Measurements from ENCODE around the gene CLCNKA.
"Not testable (repeated sequence)": the region's sequence is repeated elsewhere in the genome, so short reads cannot be mapped to it uniquely, and the experiment has no call there.

The CLCNKA gene

DNA sequence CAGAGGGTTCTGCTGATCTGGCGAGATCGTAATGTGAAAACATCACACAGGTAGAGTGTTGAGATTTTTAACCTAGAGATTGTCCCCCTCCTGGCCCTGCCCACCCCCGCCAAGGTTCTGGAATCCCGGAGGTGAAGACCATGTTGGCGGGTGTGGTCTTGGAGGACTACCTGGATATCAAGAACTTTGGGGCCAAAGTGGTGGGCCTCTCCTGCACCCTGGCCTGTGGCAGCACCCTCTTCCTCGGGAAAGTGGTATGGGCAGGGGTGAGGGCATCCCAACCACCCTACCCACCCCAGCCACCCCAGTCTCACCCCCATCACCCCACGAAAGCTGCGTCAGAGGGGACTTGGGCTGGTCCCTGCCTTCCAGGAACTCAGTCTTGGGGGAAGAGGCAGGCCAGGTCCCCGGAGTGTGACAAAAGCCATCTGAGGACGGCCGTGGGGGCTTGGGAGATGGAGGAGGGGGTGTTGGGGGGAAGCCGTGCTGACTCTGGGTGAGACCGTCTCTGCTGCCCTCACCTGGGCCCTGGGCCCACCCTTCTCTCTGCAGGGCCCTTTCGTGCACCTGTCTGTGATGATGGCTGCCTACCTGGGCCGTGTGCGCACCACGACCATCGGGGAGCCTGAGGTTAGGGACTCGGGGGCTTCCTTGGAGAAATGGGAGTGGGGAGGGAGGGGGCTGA, 26.1 kb downstream of the CLCNKA start:
- DNase-seq (ENCODE audit: low read depth): no peak
- TF ChIP-seq, protein P1, sequence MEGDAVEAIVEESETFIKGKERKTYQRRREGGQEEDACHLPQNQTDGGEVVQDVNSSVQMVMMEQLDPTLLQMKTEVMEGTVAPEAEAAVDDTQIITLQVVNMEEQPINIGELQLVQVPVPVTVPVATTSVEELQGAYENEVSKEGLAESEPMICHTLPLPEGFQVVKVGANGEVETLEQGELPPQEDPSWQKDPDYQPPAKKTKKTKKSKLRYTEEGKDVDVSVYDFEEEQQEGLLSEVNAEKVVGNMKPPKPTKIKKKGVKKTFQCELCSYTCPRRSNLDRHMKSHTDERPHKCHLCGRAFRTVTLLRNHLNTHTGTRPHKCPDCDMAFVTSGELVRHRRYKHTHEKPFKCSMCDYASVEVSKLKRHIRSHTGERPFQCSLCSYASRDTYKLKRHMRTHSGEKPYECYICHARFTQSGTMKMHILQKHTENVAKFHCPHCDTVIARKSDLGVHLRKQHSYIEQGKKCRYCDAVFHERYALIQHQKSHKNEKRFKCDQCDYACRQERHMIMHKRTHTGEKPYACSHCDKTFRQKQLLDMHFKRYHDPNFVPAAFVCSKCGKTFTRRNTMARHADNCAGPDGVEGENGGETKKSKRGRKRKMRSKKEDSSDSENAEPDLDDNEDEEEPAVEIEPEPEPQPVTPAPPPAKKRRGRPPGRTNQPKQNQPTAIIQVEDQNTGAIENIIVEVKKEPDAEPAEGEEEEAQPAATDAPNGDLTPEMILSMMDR (IDR thresholded peaks at IDR 0.05; ENCODE audit: low read depth, low read length, missing control alignments): no peak
- no peak overlapping the region for H3K4me3 ChIP-seq (ENCODE audit: low read depth, low read length)

DNA sequence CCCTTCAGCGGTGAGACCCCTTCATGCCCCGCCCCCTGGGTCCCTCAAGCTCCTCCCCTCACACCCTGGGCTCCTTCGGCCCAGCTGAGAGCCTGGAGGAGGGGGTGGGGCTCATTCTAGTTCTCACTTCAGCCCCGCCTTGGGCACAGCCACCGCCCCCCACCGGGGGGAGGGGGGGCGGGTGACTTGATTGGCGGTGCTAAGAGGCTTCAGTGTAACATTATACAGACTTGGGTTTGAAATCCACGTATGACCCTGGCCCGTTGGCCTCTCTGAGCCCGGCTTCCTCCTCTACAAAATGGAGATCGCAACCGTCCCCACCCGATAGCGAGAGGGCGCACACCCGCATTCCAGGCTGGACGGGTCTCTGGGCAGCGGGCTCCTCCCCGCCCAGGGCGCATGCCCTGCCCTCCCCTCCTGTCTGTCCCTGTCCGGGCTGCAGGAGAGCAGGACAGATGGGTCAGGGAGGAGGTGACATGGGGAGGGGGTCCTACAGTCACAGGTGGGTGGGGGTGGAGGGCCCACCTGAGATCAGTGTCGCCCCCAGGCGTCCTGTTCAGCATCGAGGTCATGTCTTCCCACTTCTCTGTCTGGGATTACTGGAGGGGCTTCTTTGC, 26.8 kb downstream of the CLCNKA start:
- no peak overlapping the region for H3K4me3 ChIP-seq (ENCODE audit: low read depth, low read length)
- no peak for DNase-seq (ENCODE audit: low read depth)
- TF ChIP-seq, protein P1 (IDR thresholded peaks at IDR 0.05; ENCODE audit: low read depth, low read length, missing control alignments): no peak

DNA sequence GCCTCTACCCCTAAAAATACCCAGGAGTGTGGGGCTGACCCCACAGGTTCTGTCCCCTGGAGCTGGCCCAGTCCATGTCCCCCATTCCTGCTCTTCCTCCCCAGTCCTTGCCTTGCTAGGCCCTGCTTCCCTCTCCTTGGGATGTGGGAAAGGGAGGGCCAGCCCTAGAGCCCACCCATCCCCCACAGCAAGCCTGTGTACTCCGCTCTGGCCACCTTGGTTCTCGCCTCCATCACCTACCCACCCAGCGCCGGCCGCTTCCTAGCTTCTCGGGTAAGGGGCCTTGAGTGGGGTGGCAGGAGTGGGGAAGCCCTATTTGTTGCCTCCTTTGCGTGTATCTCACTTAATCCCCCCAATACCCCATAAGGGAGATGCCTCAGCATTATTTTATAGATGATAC, 28.5 kb downstream of the CLCNKA start:
- TF ChIP-seq, protein P1 (IDR thresholded peaks at IDR 0.05; ENCODE audit: low read depth, low read length, missing control alignments): no peak
- no peak for DNase-seq (ENCODE audit: low read depth)

DNA sequence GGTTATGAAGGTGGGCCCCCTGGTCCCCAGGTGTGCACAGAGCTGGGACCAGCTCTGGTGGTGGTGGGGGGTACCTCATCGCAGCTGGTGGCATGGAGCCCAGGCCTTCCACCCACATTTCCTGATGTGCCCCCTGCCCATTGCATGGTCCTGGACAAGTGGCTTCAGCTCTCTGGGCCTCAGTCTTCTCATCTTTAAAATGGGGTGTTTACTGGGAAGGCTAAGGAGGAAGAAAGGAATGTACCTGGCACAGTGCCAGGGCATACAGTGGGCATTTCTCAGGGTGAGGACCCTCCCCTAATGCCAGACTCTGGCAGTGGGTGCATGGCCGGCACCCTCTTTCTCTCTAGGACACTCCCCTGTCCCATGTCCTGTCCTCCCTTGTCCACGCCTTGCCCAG, 29.2 kb downstream of the CLCNKA start:
- TF ChIP-seq, protein P1 (IDR thresholded peaks at IDR 0.05; ENCODE audit: low read depth, low read length, missing control alignments): no peak
- no peak overlapping the region for H3K4me3 ChIP-seq (ENCODE audit: low read depth, low read length)
- DNase-seq (ENCODE audit: low read depth): no peak

More for the DNA sequence above, 28.5 kb downstream of the CLCNKA start:
- no peak overlapping the region for H3K4me3 ChIP-seq (ENCODE audit: low read depth, low read length)

DNA sequence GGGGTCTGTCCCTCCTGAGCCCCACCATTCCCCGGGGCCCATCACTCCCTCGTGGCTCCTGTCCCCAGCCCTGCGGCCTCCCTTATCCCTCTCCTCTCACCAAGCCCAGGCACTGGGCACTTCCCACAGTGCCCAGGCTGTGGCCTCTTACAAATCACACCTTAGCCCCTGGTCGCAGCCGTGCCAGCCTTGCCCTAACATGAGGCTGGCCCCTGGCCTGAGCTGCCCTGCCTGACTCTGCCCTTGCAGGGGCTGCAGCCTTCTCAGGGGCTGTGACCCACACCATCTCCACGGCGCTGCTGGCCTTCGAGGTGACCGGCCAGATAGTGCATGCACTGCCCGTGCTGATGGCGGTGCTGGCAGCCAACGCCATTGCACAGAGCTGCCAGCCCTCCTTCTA, 30.1 kb downstream of the CLCNKA start:
- not testable (repeated sequence) for H3K4me3 ChIP-seq (ENCODE audit: low read depth, low read length); DNase-seq (ENCODE audit: low read depth)

DNA sequence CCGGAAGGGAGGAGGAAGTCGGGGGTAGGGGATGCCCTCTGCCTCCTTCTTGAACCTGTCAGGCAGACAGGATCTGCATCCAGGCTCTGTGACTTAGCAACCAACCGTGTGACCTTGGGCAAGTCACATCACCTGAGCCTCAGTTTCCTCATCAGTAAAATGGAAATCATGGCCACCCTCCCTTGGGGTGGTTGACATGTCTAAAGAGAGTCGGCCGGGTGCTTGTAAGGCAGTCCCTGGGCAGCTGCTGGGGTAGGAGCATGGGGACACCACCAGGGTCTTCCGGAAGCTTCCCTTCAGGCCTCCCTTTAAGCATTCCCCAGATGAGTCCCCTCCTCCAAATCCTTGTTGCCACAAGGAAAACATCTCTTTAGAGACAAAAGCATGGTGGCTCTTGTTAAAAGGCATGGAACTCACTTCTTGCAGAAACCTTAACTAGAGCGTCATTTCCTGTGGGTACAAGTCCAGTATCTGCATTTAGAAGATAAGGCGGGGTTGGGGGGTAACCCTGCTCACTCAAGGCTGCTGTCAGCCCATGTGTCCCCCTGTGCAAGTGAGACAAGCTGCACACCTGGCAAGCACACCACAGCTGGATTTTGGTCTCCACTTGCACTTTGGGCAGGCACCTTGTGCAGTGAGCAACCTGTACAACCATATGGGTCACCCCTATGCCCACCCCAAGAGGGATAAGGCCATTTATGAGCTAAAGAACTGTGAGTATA, 32.1 kb downstream of the CLCNKA start:
- DNase-seq (ENCODE audit: low read depth): no peak
- TF ChIP-seq, protein P1 (IDR thresholded peaks at IDR 0.05; ENCODE audit: low read depth, low read length, missing control alignments): no peak
- H3K4me3 ChIP-seq (ENCODE audit: low read depth, low read length): no peak overlapping the region

Measured in GM12864 (cell line).